Osteoblast (primary cell): ENCODE data around the gene ETNK2. TPM values are rescaled to one million over a fixed set of nuclear protein-coding genes. Genes with fewer than 3 reads are reported as not detected.
A peak's percentile ranks its signal among the peaks of the same experiment; 100 is the strongest.

Experiments
- DNase-seq: peaks from one replicate; pipeline ENCODE4 v3.0.0; 2011; ENCODE audit warnings: low spot score, mixed read lengths; ENCODE audit not compliant: insufficient read length; ENCODE audit errors: missing footprints
- H2AFZ ChIP-seq: 2 replicates; pipeline ENCODE4 v1.6.0; 2011; ENCODE audit warnings: mild to moderate bottlenecking, low read length
- H3K27ac ChIP-seq: 2 replicates; pipeline ENCODE4 v1.5.1; 2011; ENCODE audit warnings: mild to moderate bottlenecking, low read depth, low read length, moderate library complexity
- H3K27me3 ChIP-seq: 2 replicates; pipeline ENCODE4 v1.6.0; 2012; ENCODE audit warnings: mild to moderate bottlenecking, control low read depth, inconsistent platforms, low read length, moderate library complexity; ENCODE audit not compliant: insufficient read depth
- H3K36me3 ChIP-seq: 2 replicates; pipeline ENCODE4 v1.5.1; 2011; ENCODE audit warnings: mild to moderate bottlenecking, low read length, control low read depth, moderate library complexity; ENCODE audit not compliant: insufficient read depth
- H3K4me1 ChIP-seq: 2 replicates; pipeline ENCODE4 v1.5.1; 2011; ENCODE audit warnings: mild to moderate bottlenecking, low read length, control low read depth, moderate library complexity; ENCODE audit not compliant: insufficient read depth
- H3K4me2 ChIP-seq: 2 replicates; pipeline ENCODE4 v1.6.0; 2011; ENCODE audit warnings: mild to moderate bottlenecking, low read length; ENCODE audit not compliant: insufficient read depth
- H3K4me3 ChIP-seq: fragments of 200-600 bp; sonication (generic); 3 replicates; pipeline ENCODE4 v1.5.1; 2012; ENCODE audit warnings: mild to moderate bottlenecking, low read length, inconsistent platforms; ENCODE audit not compliant: insufficient read depth
- H3K79me2 ChIP-seq: 2 replicates; pipeline ENCODE4 v1.6.0; 2012; ENCODE audit warnings: mild to moderate bottlenecking, low read length, control low read depth, inconsistent platforms; ENCODE audit not compliant: insufficient read depth
- H3K9me3 ChIP-seq: 2 replicates; pipeline ENCODE4 v1.5.1; 2011; ENCODE audit warnings: low read depth, low read length, control low read depth
- H4K20me1 ChIP-seq: 2 replicates; pipeline ENCODE4 v1.6.0; 2012; ENCODE audit warnings: mild to moderate bottlenecking, low read length, control low read depth; ENCODE audit not compliant: insufficient read depth
- total RNA-seq: library from RNA; depleted of rRNA; stranded (reverse); fragments of >200 nt; gene quantifications from 2 replicates; pipeline ENCODE4 v1.2.3, GENCODE V29; 2012
- TF ChIP-seq, protein P1 (sequence below): IDR thresholded peaks from 2 replicates; pipeline ENCODE4 v1.5.1; 2011; ENCODE audit warnings: mild to moderate bottlenecking, low read depth, low read length, moderate library complexity; ENCODE audit errors: extremely low read depth

ETNK2 gene
- total RNA-seq, 1 donor = 0.72 TPM

DNA sequence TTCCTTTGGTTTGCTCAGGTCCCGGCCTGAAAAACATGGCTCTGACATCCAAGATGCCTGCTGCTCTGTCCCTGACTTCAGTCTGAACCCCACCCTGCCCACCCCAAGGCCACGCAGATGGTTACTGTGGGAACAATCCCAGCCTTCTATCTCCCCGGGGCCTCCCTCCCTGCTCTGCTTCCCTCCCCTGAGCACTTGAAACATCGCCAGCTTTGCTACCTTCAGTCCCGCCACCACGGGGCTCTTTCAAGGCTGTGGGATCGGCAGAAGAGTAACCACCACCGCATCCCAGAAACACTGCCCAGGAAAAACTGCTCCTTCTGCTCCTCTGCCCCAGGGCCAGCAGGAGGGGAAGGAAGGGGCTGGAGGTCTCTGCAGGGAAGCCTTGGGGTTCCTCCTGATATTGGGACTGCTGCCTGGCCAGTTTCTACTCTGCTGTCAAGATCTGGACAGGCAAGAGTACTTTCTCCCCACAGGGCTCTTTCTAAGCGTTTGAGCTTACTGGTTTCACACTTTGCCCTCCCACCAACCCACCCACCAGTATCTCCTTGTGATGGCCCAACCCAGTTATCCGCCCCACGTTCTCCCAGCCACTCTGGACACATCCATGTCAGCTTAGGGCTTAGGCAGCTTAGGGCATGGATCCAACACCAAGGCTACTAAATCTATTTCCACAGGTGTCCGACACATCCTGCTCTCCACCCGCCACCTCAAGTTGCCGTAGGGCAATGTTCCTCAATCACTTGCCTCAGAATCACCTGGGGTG lies 8.4 kb downstream of the ETNK2 start:
- Histone ChIP-seq H3K9me3 (no peaks in the 10 kb centered on the region), H3K27me3 (peaks cover 29% of the 10 kb centered on the region), H3K4me3 (no peak overlapping the region), H3K4me1 (no peaks in the 10 kb centered on the region), H3K4me2 (no peak overlapping the region), H2AFZ (no peak overlapping the region), H3K27ac (no peak overlapping the region), H3K36me3 (no peaks in the 10 kb centered on the region), H4K20me1 (no peaks in the 10 kb centered on the region), H3K79me2 (no peaks in the 10 kb centered on the region)
- peak; percentile 8 for DNase-seq
- TF ChIP-seq, protein P1, sequence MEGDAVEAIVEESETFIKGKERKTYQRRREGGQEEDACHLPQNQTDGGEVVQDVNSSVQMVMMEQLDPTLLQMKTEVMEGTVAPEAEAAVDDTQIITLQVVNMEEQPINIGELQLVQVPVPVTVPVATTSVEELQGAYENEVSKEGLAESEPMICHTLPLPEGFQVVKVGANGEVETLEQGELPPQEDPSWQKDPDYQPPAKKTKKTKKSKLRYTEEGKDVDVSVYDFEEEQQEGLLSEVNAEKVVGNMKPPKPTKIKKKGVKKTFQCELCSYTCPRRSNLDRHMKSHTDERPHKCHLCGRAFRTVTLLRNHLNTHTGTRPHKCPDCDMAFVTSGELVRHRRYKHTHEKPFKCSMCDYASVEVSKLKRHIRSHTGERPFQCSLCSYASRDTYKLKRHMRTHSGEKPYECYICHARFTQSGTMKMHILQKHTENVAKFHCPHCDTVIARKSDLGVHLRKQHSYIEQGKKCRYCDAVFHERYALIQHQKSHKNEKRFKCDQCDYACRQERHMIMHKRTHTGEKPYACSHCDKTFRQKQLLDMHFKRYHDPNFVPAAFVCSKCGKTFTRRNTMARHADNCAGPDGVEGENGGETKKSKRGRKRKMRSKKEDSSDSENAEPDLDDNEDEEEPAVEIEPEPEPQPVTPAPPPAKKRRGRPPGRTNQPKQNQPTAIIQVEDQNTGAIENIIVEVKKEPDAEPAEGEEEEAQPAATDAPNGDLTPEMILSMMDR = no peak

DNA sequence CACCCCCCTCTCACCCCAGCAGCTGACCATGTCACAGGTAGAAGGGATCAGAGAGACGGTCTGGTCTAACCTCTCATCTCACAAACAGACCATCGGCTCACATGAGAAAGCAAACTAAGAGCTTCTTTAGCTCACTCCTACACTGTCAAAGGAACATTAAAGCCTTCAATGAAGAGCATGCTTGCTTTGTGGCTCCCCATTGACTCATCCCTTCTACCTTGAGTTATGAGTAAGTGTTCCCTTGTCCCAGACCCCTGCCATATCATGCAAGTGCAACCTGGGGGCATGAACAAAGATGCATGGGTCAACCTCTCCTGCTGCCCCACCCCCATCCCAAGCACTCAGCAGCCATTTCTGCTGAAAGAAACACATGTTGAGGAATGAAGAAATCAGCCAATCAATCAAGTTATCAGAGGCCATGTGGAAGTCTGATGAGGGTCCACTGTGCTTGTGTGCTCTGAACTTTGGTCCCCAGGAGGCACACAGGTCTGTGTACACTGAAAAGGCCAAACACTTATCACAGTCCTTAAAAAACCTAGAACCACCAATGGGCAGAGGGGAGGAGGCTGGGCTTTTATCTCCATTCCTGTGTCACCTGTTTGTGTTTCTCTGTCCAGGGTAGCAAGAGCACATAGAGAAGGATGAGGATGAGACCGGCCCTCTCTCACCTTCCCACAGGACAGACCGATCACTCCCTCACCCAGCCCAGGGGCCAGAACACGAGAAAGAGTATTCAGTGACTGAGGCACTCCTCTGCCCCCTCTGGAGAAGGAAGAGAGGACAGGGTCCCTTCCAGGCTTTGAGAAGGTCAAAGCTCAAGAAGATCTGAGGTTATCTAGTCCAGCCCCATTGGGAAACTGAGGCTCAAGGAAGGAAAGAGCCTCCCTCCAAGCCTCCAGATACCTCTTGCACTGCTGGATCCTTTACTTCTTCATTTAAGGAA lies 9.5 kb downstream of the ETNK2 start:
- H3K4me1 ChIP-seq = no peaks in the 10 kb centered on the region
- DNase-seq = peak; percentile 35
- H3K4me3 ChIP-seq = no peak overlapping the region
- no peak overlapping the region for H3K4me2 ChIP-seq
- no peak overlapping the region for H3K27ac ChIP-seq
- H3K9me3 ChIP-seq = no peaks in the 10 kb centered on the region
- H4K20me1 ChIP-seq = no peaks in the 10 kb centered on the region
- H3K27me3 ChIP-seq = peaks cover 29% of the 10 kb centered on the region
- H3K79me2 ChIP-seq = no peaks in the 10 kb centered on the region
- H2AFZ ChIP-seq = no peak overlapping the region
- TF ChIP-seq, protein P1 = no peak
- no peaks in the 10 kb centered on the region for H3K36me3 ChIP-seq

DNA sequence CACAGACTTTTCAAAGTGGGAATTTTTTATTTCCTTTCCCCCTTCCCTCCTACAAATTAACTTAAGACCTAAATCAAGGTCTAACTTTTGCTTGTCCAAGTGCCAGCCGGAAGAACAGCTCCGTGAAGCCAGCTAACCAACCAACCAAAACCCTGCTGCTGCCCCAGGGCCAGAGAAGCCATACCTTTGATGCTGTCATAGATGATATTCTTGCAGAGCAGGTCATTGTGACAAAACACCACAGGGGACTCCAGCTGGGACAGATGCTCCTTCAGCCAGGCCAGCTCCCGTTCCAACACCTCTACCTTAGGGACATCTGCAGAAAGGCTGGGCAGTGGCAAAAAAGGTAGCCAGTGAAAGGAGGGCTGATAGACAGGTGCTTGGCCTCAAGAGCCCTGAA lies 10.7 kb downstream of the ETNK2 start:
- H2AFZ ChIP-seq = no peak overlapping the region
- H3K27me3 ChIP-seq = peaks cover 29% of the 10 kb centered on the region
- H3K4me3 ChIP-seq = no peak overlapping the region
- H3K4me2 ChIP-seq = no peak overlapping the region
- TF ChIP-seq, protein P1 = no peak
- H3K9me3 ChIP-seq = no peaks in the 10 kb centered on the region
- DNase-seq = no peak
- no peaks in the 10 kb centered on the region for H4K20me1 ChIP-seq
- H3K79me2 ChIP-seq = no peaks in the 10 kb centered on the region
- no peaks in the 10 kb centered on the region for H3K4me1 ChIP-seq
- no peaks in the 10 kb centered on the region for H3K36me3 ChIP-seq
- no peak overlapping the region for H3K27ac ChIP-seq

DNA sequence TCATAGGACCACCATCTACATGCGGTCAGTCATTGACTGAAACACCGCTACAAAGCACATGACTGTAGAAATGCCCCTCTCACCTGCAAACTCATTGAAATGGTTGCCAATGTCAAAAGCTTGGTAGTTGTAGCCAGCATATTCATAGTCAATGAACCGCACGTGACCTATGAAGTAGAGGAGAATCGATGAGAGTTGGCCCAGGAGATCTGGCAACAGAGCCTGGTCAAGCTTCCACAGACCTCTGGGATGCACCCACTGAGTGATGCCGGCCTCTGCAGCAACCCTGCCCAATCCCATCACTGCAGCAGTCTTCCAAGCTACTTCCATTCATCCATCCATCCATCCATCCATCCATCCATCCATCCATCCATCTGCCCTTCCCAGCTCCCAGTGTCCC lies 11.9 kb downstream of the ETNK2 start:
- H3K27ac ChIP-seq = no peak overlapping the region
- H3K27me3 ChIP-seq = peaks cover 23% of the 10 kb centered on the region
- H3K36me3 ChIP-seq = no peaks in the 10 kb centered on the region
- H4K20me1 ChIP-seq = no peaks in the 10 kb centered on the region
- H3K9me3 ChIP-seq = no peaks in the 10 kb centered on the region
- TF ChIP-seq, protein P1 = no peak
- no peaks in the 10 kb centered on the region for H3K4me1 ChIP-seq
- DNase-seq = peak; percentile 14
- H2AFZ ChIP-seq = no peak overlapping the region
- no peak overlapping the region for H3K4me3 ChIP-seq
- H3K4me2 ChIP-seq = no peak overlapping the region
- no peaks in the 10 kb centered on the region for H3K79me2 ChIP-seq
